ENCODE measurements around the gene ZNF879.
A peak's percentile ranks its signal among the peaks of the same experiment; 100 is the strongest.

ZNF879 gene

GRCh38 chr5:179033004-179033580 lies 9.5 kb downstream of the ZNF879 start:
- no peak for DNase-seq

GRCh38 chr5:179044765-179045164 lies 21.2 kb downstream of the ZNF879 start:
- DNase-seq, result no peak

GRCh38 chr5:179051784-179052183 lies 28.2 kb downstream of the ZNF879 start:
- DNase-seq, result no peak

GRCh38 chr5:179054036-179054785 lies 30.6 kb downstream of the ZNF879 start:
- no peak for DNase-seq

GRCh38 chr5:179054876-179055275 lies 31.3 kb downstream of the ZNF879 start:
- no peak for DNase-seq

- DNase-seq, result no peak
These were observed 31.8 kb downstream of the ZNF879 start for GRCh38 chr5:179055436-179055835.

- no peak for DNase-seq
These were observed 32.2 kb downstream of the ZNF879 start for GRCh38 chr5:179055841-179056240.

GRCh38 chr5:179060116-179061008 lies 36.8 kb downstream of the ZNF879 start, which contains the start of gene ZNF354C:
Gene ZNF354C (plus strand): TSS chr5:179060373. CDS start chr5:179062069, 1,696 bp downstream.
- peak; percentile 90 for DNase-seq

GRCh38 chr5:179061025-179061424 lies 37.4 kb downstream of the ZNF879 start:
- no peak for DNase-seq

- DNase-seq, result no peak
These were observed 42.1 kb downstream of the ZNF879 start for GRCh38 chr5:179065703-179066102.

- DNase-seq, result no peak
These were observed 55.8 kb downstream of the ZNF879 start for GRCh38 chr5:179079165-179079987.

GRCh38 chr5:179080724-179081123 lies 57.1 kb downstream of the ZNF879 start:
- DNase-seq, result no peak

Data from CD4-positive, alpha-beta T cell treated with Interleukin-21 for 1 hour (primary cell).